HEK293 (cell line): Measurements from ENCODE around the gene CTBP2.

Source experiments
- CTCF ChIA-PET: fragments of 350-600 bp; formaldehyde crosslinking; extraction: SDS; loops from one replicate; lab custom pipeline; 2021; ENCODE audit warnings: antibody characterized with exemption; lab: Yijun Ruan, JAX
- POLR2A ChIA-PET: fragments of 300-600 bp; formaldehyde crosslinking; extraction: SDS; loops from one replicate; lab custom pipeline; 2020; ENCODE audit warnings: antibody characterized with exemption, inconsistent platforms; lab: Yijun Ruan, JAX
- H3K27ac ChIP-seq: fragments of 200-500 bp; sonication (Bioruptor generic); 2 replicates; pipeline ENCODE4 v1.5.1; 2014; ENCODE audit warnings: low read depth, low read length, control low read depth, inconsistent platforms; ENCODE audit errors: extremely low read depth
- H3K36me3 ChIP-seq, 2 experiments: fragments of 200-500 bp in 1 of 2; sonication (Bioruptor generic) in 1 of 2; 1 replicate in 1 of 2; 2 replicates in 1 of 2; pipeline ENCODE4 v1.5.1; 2014 to 2017; ENCODE audit warnings: inconsistent platforms in 2 of 2, low read length in 2 of 2; ENCODE audit not compliant: control insufficient read depth in 2 of 2, insufficient read depth in 1 of 2
- H3K4me1 ChIP-seq: fragments of 200-500 bp; sonication (Bioruptor generic); 2 replicates; pipeline ENCODE4 v1.5.1; 2014; ENCODE audit warnings: mild to moderate bottlenecking, low read length, inconsistent platforms; ENCODE audit not compliant: control insufficient read depth, insufficient read depth
- H3K4me3 ChIP-seq: 2 replicates; pipeline ENCODE4 v1.5.1; 2011; ENCODE audit warnings: low read depth, mild to moderate bottlenecking, control low read depth, low read length, moderate library complexity
- H3K9me3 ChIP-seq: fragments of 200-500 bp; sonication (Bioruptor generic); 2 replicates; pipeline ENCODE4 v1.5.1; 2014; ENCODE audit warnings: low read depth, low read length, inconsistent platforms; ENCODE audit not compliant: control insufficient read depth, insufficient read depth
- AEBP2 ChIP-seq: fragments of 450-650 bp; formaldehyde crosslinking; IDR thresholded peaks from 2 replicates; pipeline ENCODE4 v1.5.1; 2016; ENCODE audit warnings: missing biosample characterization, missing genetic modification characterization, borderline replicate concordance
- FEZF1 ChIP-seq: fragments of 450-650 bp; formaldehyde crosslinking; IDR thresholded peaks from 2 replicates; pipeline ENCODE4 v1.5.1; 2016; ENCODE audit warnings: missing biosample characterization, missing genetic modification characterization
- HIC1 ChIP-seq: fragments of 450-650 bp; formaldehyde crosslinking; IDR thresholded peaks from 2 replicates; pipeline ENCODE4 v1.5.1; 2016; ENCODE audit warnings: missing biosample characterization, missing genetic modification characterization
- SCRT1 ChIP-seq: fragments of 450-650 bp; formaldehyde crosslinking; IDR thresholded peaks from 2 replicates; pipeline ENCODE4 v1.5.1; 2016; ENCODE audit warnings: missing biosample characterization, missing genetic modification characterization, borderline replicate concordance
- SCRT2 ChIP-seq: fragments of 450-650 bp; formaldehyde crosslinking; IDR thresholded peaks from 2 replicates; pipeline ENCODE4 v1.5.1; 2016; ENCODE audit warnings: missing biosample characterization, missing genetic modification characterization
- TRIM28 ChIP-seq: IDR thresholded peaks from 2 replicates; pipeline ENCODE4 v1.6.1; 2011; ENCODE audit warnings: low read length, control low read depth, borderline replicate concordance
- ZBTB20 ChIP-seq: fragments of 450-650 bp; formaldehyde crosslinking; IDR thresholded peaks from 2 replicates; pipeline ENCODE4 v1.5.1; 2016; ENCODE audit warnings: missing biosample characterization, missing genetic modification characterization
- ZBTB8A ChIP-seq: fragments of 450-650 bp; formaldehyde crosslinking; IDR thresholded peaks from 2 replicates; pipeline ENCODE4 v1.5.1; 2016; ENCODE audit warnings: missing biosample characterization, missing genetic modification characterization
- ZFP37 ChIP-seq: fragments of 450-650 bp; formaldehyde crosslinking; IDR thresholded peaks from 2 replicates; pipeline ENCODE4 v1.5.1; 2016; ENCODE audit warnings: missing biosample characterization, missing genetic modification characterization
- ZNF518A ChIP-seq: fragments of 450-650 bp; formaldehyde crosslinking; conservative IDR thresholded peaks from 2 replicates; pipeline ENCODE4 v1.5.1; 2016; ENCODE audit warnings: low read depth, missing biosample characterization, missing genetic modification characterization
- ZNF645 ChIP-seq: fragments of 450-650 bp; formaldehyde crosslinking; IDR thresholded peaks from 2 replicates; pipeline ENCODE4; 2016; ENCODE audit warnings: missing biosample characterization, missing genetic modification characterization
- ZNF791 ChIP-seq: fragments of 450-650 bp; formaldehyde crosslinking; IDR thresholded peaks from 2 replicates; pipeline ENCODE4 v1.5.1; 2016; ENCODE audit warnings: missing biosample characterization, missing genetic modification characterization

CTBP2 gene

GRCh38 chr10:125056161-125057132 is 103.9 kb downstream of the CTBP2 start:
- H3K9me3 ChIP-seq = no peaks in the 10 kb centered on the region
- peaks cover 13% of the 10 kb centered on the region for H3K4me1 ChIP-seq
- TF ChIP-seq ZBTB8A (tag by site-specific recombination) = no peak
- TF ChIP-seq TRIM28 = no peak
- peak; percentile 82 for TF ChIP-seq SCRT1 (tag by site-specific recombination)
- TF ChIP-seq SCRT2 (tag by site-specific recombination) = peak; percentile 90
- TF ChIP-seq, all 188 proteins: peak for 2
- ChIA-PET POLR2A (no interaction called here), CTCF (interaction anchor here (0.6 to 2.4 kb wide), 4 partner anchors 8 to 106 kb away, joined by 3 to 14 read pairs (median 6); no protein-coding TSS in a partner anchor)
- Histone ChIP-seq H3K27ac (no peak overlapping the region), H3K4me3 (no peak overlapping the region), H3K36me3 (peaks cover 0 to 9% of the 10 kb centered on the region in 2 experiments; a peak in 1 of 3 replicates)

DNA sequence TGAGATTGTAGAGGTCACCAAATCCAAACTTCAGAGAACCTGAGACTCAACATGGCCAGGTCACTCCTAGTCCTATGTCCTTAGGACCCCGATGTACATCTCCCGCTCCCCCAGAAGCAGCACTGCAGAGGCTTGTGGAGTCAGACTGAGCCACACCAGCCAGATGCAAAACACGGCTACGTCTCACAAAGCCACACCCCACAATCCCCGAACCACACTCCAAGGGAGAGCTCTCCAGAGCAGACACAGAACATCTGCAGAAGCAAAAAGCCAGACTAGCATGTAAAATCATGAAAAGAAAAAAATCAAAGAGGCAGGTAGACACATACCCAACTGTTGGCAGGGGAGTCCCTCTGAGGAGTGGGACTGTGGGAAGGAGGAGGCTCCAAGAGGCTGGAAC is 104.9 kb downstream of the CTBP2 start:
- H3K9me3 ChIP-seq = no peaks in the 10 kb centered on the region
- CTCF ChIA-PET = interaction anchor here (0.6 to 2.4 kb wide), 3 partner anchors 8 to 107 kb away, joined by 3 to 9 read pairs (median 4); no protein-coding TSS in a partner anchor
- H3K36me3 ChIP-seq = peaks cover 0 to 6% of the 10 kb centered on the region in 2 experiments; a peak in 1 of 3 replicates
- no peak overlapping the region for H3K4me3 ChIP-seq
- TF ChIP-seq FEZF1 (tag by site-specific recombination) (no peak), ZFP37 (tag by site-specific recombination) (no peak), HIC1 (tag by site-specific recombination) (no peak), ZBTB20 (tag by site-specific recombination) (no peak), ZNF791 (tag by site-specific recombination) (no peak), AEBP2 (no peak), ZNF518A (tag by site-specific recombination) (no peak), ZNF645 (tag by site-specific recombination) (no peak)
- H3K27ac ChIP-seq = no peak overlapping the region
- peaks cover 13% of the 10 kb centered on the region for H3K4me1 ChIP-seq
- POLR2A ChIA-PET = no interaction called here
